HepG2 (cell line): Measurements from ENCODE around the gene IL1RAP.

ENCODE experiments used
- CTCF ChIP-seq: sonication (generic); formaldehyde crosslinking; IDR thresholded peaks from 2 replicates; pipeline ENCODE4 v1.5.0; 2020; ENCODE audit warnings: mild to moderate bottlenecking, missing genetic modification reagents, moderate library complexity
- ESRRA ChIP-seq: sonication (generic); formaldehyde crosslinking; IDR thresholded peaks from 2 replicates; pipeline ENCODE4 v1.5.1; 2020; ENCODE audit warnings: mild to moderate bottlenecking, low read depth, missing genetic modification reagents
- FOSL2 ChIP-seq: sonication (generic); formaldehyde crosslinking; IDR thresholded peaks from 2 replicates; pipeline ENCODE4 v1.4.0; 2020; ENCODE audit warnings: missing genetic modification reagents
- NPAS2 ChIP-seq: sonication (generic); formaldehyde crosslinking; IDR thresholded peaks from 2 replicates; pipeline ENCODE4 v1.8.0; 2022; ENCODE audit warnings: mild to moderate bottlenecking, missing genetic modification reagents, borderline replicate concordance

GRCh38 chr3:190575437-190576185 lies 61.7 kb downstream of the IL1RAP start:
- no peak for TF ChIP-seq NPAS2 (CRISPR knock-in tag)
- TF ChIP-seq FOSL2: no peak
- TF ChIP-seq CTCF: no peak
- no peak for TF ChIP-seq ESRRA (CRISPR knock-in tag)
